Effector memory CD4-positive, alpha-beta T cell (primary cell): Measurements from ENCODE around the gene FARP1.

ENCODE experiments used
- DNase-seq, 3 donors: peaks; one replicate each; pipeline ENCODE4 v3.0.0-alpha.2; 2020
- H3K27ac ChIP-seq: 2 replicates; pipeline ENCODE4 v1.7.0; 2013; ENCODE audit warnings: mild to moderate bottlenecking, low read length, moderate library complexity; ENCODE audit not compliant: insufficient read depth, poor library complexity, severe bottlenecking
- H3K27me3 ChIP-seq: replicated peaks from 2 replicates; pipeline ENCODE4 v1.7.0; 2013; ENCODE audit warnings: mild to moderate bottlenecking, low read length; ENCODE audit not compliant: insufficient read depth, control insufficient read depth, poor library complexity, severe bottlenecking
- H3K36me3 ChIP-seq: 2 replicates; pipeline ENCODE4 v1.7.0; 2013; ENCODE audit warnings: mild to moderate bottlenecking, low read length, moderate library complexity; ENCODE audit not compliant: control insufficient read depth, insufficient read depth
- H3K4me1 ChIP-seq: 2 replicates; pipeline ENCODE4 v1.7.0; 2013; ENCODE audit warnings: low read length, mild to moderate bottlenecking; ENCODE audit not compliant: control insufficient read depth, insufficient read depth, poor library complexity, severe bottlenecking
- H3K4me3 ChIP-seq: 2 replicates; pipeline ENCODE4 v1.7.0; 2013; ENCODE audit warnings: low read length, low read depth, mild to moderate bottlenecking; ENCODE audit not compliant: insufficient read depth, poor library complexity, severe bottlenecking
- H3K9me3 ChIP-seq: 2 replicates; pipeline ENCODE4 v1.7.0; 2013; ENCODE audit warnings: mild to moderate bottlenecking, low read length, moderate library complexity; ENCODE audit not compliant: control insufficient read depth

FARP1 gene

GRCh38 chr13:98275681-98276171 is 132.8 kb downstream of the FARP1 start:
- no peak for DNase-seq
- H3K36me3 ChIP-seq, result no peaks in the 10 kb centered on the region
- no peaks in the 10 kb centered on the region for H3K27me3 ChIP-seq
- no peak overlapping the region for H3K27ac ChIP-seq
- H3K4me3 ChIP-seq, result no peak overlapping the region
- no peaks in the 10 kb centered on the region for H3K4me1 ChIP-seq
- H3K9me3 ChIP-seq, result no peaks in the 10 kb centered on the region

- Histone ChIP-seq H3K27ac (no peak overlapping the region), H3K36me3 (no peaks in the 10 kb centered on the region), H3K9me3 (no peaks in the 10 kb centered on the region), H3K4me1 (no peaks in the 10 kb centered on the region), H3K27me3 (no peaks in the 10 kb centered on the region), H3K4me3 (no peak overlapping the region)
- DNase-seq, result no peak
Observed at GRCh38 chr13:98276486-98276885, 133.6 kb downstream of the FARP1 start.

GRCh38 chr13:98278068-98278724 is 135.3 kb downstream of the FARP1 start:
- no peaks in the 10 kb centered on the region for H3K36me3 ChIP-seq
- no peak for DNase-seq
- no peaks in the 10 kb centered on the region for H3K4me1 ChIP-seq
- H3K27me3 ChIP-seq, result no peaks in the 10 kb centered on the region
- H3K27ac ChIP-seq, result no peak overlapping the region
- H3K9me3 ChIP-seq, result no peaks in the 10 kb centered on the region
- H3K4me3 ChIP-seq, result no peak overlapping the region

- no peak overlapping the region for H3K4me3 ChIP-seq
- H3K27ac ChIP-seq, result no peak overlapping the region
- H3K4me1 ChIP-seq, result no peaks in the 10 kb centered on the region
- no peaks in the 10 kb centered on the region for H3K36me3 ChIP-seq
- no peak for DNase-seq
- no peaks in the 10 kb centered on the region for H3K9me3 ChIP-seq
- no peaks in the 10 kb centered on the region for H3K27me3 ChIP-seq
Observed at GRCh38 chr13:98279473-98280175, 136.7 kb downstream of the FARP1 start.

- no peak overlapping the region for H3K4me3 ChIP-seq
- no peaks in the 10 kb centered on the region for H3K4me1 ChIP-seq
- H3K27ac ChIP-seq, result no peak overlapping the region
- no peaks in the 10 kb centered on the region for H3K9me3 ChIP-seq
- no peaks in the 10 kb centered on the region for H3K27me3 ChIP-seq
- no peak for DNase-seq
- no peaks in the 10 kb centered on the region for H3K36me3 ChIP-seq
Observed at GRCh38 chr13:98280176-98280510, 137.2 kb downstream of the FARP1 start.

- no peak overlapping the region for H3K27ac ChIP-seq
- no peak overlapping the region for H3K4me3 ChIP-seq
- no peak for DNase-seq
- H3K9me3 ChIP-seq, result no peaks in the 10 kb centered on the region
- H3K36me3 ChIP-seq, result no peaks in the 10 kb centered on the region
- no peaks in the 10 kb centered on the region for H3K4me1 ChIP-seq
- no peaks in the 10 kb centered on the region for H3K27me3 ChIP-seq
Observed at GRCh38 chr13:98284679-98285078, 141.8 kb downstream of the FARP1 start.

GRCh38 chr13:98285317-98285716 is 142.4 kb downstream of the FARP1 start:
- H3K36me3 ChIP-seq, result no peaks in the 10 kb centered on the region
- no peak for DNase-seq
- no peak overlapping the region for H3K27ac ChIP-seq
- no peaks in the 10 kb centered on the region for H3K27me3 ChIP-seq
- H3K9me3 ChIP-seq, result no peaks in the 10 kb centered on the region
- no peaks in the 10 kb centered on the region for H3K4me1 ChIP-seq
- no peak overlapping the region for H3K4me3 ChIP-seq

GRCh38 chr13:98285852-98286594 is 143.1 kb downstream of the FARP1 start:
- Histone ChIP-seq H3K27me3 (no peaks in the 10 kb centered on the region), H3K9me3 (no peaks in the 10 kb centered on the region), H3K36me3 (no peaks in the 10 kb centered on the region), H3K4me1 (no peaks in the 10 kb centered on the region), H3K4me3 (no peak overlapping the region), H3K27ac (no peak overlapping the region)
- no peak for DNase-seq

- Histone ChIP-seq H3K4me3 (no peak overlapping the region), H3K27ac (no peak overlapping the region), H3K27me3 (no peaks in the 10 kb centered on the region), H3K4me1 (no peaks in the 10 kb centered on the region), H3K36me3 (no peaks in the 10 kb centered on the region), H3K9me3 (no peaks in the 10 kb centered on the region)
- no peak for DNase-seq
Observed at GRCh38 chr13:98286799-98287198, 143.9 kb downstream of the FARP1 start.

- H3K4me3 ChIP-seq, result no peak overlapping the region
- no peaks in the 10 kb centered on the region for H3K36me3 ChIP-seq
- H3K27ac ChIP-seq, result no peak overlapping the region
- DNase-seq, result no peak
- H3K27me3 ChIP-seq, result no peaks in the 10 kb centered on the region
- no peaks in the 10 kb centered on the region for H3K9me3 ChIP-seq
- H3K4me1 ChIP-seq, result no peaks in the 10 kb centered on the region
Observed at GRCh38 chr13:98288211-98288610, 145.3 kb downstream of the FARP1 start.
